ENCODE data around the gene TRIM33. TPM values are rescaled to one million over a fixed set of nuclear protein-coding genes. Genes with fewer than 3 reads are reported as not detected.

Gene TRIM33
- total and polyA plus RNA-seq, 2 of the 8 experiments (the other 6 are each of a cell fraction or from before 2014, with no cell fraction given), result 17.1 to 52.3 TPM

- TF ChIP-seq BACH1 (IDR thresholded peaks at IDR 0.05; ENCODE audit: low read length), result peak; percentile 24; the same call in 1 of the 2 replicates
- TF ChIP-seq SIRT6 (IDR thresholded peaks at IDR 0.05; ENCODE audit: low read length), result no peak
- TF ChIP-seq TAF1 (IDR thresholded peaks at IDR 0.05; ENCODE audit: low read depth, low read length), result peak; percentile 81
- TF ChIP-seq MAX (IDR thresholded peaks at IDR 0.05), result peak; percentile 90
- no peak for TF ChIP-seq TAF7 (optimal IDR thresholded peaks at IDR 0.05; ENCODE audit: borderline replicate concordance, low read depth, low read length)
- TF ChIP-seq MAFK (IDR thresholded peaks at IDR 0.05; ENCODE audit: low read depth, low read length), result no peak
- TF ChIP-seq CHD1 (IDR thresholded peaks at IDR 0.05; ENCODE audit: low read depth, low read length), result no peak
- TF ChIP-seq SRF (IDR thresholded peaks at IDR 0.05; ENCODE audit: low read depth, low read length), result no peak
- no peak for TF ChIP-seq CHD7 (IDR thresholded peaks at IDR 0.05; ENCODE audit: insufficient replicate concordance, low read length)
- TF ChIP-seq E2F6 (IDR thresholded peaks at IDR 0.05), result peak; percentile 98
These were observed at the start of gene TRIM33 (continued) for GRCh38 chr1:114511032-114511785.
